Tibial nerve (tissue), 4 donors: ENCODE measurements around the gene RYR1. TPM values are rescaled to one million over a fixed set of nuclear protein-coding genes. Genes with fewer than 3 reads are reported as not detected.

Experiments
- DNase-seq, 2 donors: peaks; one replicate each; pipeline ENCODE4 v3.0.0-alpha.2; 2019; ENCODE audit warnings: low spot score in 2 of 2
- H3K27ac ChIP-seq, 4 donors: fragments of 200-600 bp; sonication (generic) in 3 of 4; one replicate each; pipeline ENCODE4 v1.5.1; 2017 to 2019; ENCODE audit warnings: mild to moderate bottlenecking in 1 of 4
- H3K27me3 ChIP-seq, 2 donors: fragments of 200-600 bp; sonication (generic) in 1 of 2; one replicate each; pipeline versions ENCODE4 v1.5.1 to v1.6.0; 2017 to 2019
- H3K36me3 ChIP-seq, 3 donors: fragments of 200-600 bp; sonication (generic); one replicate each; pipeline ENCODE4 v1.5.1; 2018 to 2019
- H3K4me1 ChIP-seq, 4 donors: fragments of 200-600 bp; sonication (generic) in 3 of 4; one replicate each; pipeline ENCODE4 v1.5.1; 2017 to 2019
- H3K4me3 ChIP-seq, 4 donors: fragments of 200-600 bp; sonication (generic) in 3 of 4; one replicate each; pipeline ENCODE4 v1.5.1; 2017 to 2019; ENCODE audit warnings: mild to moderate bottlenecking in 1 of 4, moderate library complexity in 1 of 4
- H3K9me3 ChIP-seq, 4 donors: fragments of 200-600 bp; sonication (generic) in 3 of 4; one replicate each; pipeline ENCODE4 v1.5.1; 2017 to 2019
- CTCF ChIP-seq, 5 experiments: fragments of 200-600 bp in 3 of 5; fragments of 450-650 bp in 2 of 5; sonication (generic) in 3 of 5; IDR thresholded peaks; one replicate each; pipeline ENCODE4 v1.5.1; 2016 to 2019; ENCODE audit warnings: antibody characterized with exemption in 5 of 5, mild to moderate bottlenecking in 3 of 5, moderate library complexity in 2 of 5
- EP300 ChIP-seq, 2 donors: sonication (generic); formaldehyde crosslinking; IDR thresholded peaks; one replicate each; pipeline ENCODE4 v1.6.1; 2017; ENCODE audit warnings: antibody characterized with exemption in 2 of 2, mild to moderate bottlenecking in 1 of 2
- POLR2A ChIP-seq, 2 donors: fragments of 450-650 bp; IDR thresholded peaks; one replicate each; pipeline ENCODE4 v1.6.1; 2017; ENCODE audit warnings: antibody characterized with exemption in 2 of 2, mild to moderate bottlenecking in 2 of 2, moderate library complexity in 2 of 2
- WGBS, 2 donors: methylation state at CpG; one replicate each; pipeline ENCODE4 v1.1.5; 2018; 5-methylcytosine and 5-hydroxymethylcytosine counted together
- total RNA-seq, 4 donors: library from RNA; depleted of rRNA; stranded (reverse); fragments of >200 nt; gene quantifications; one replicate each; pipeline ENCODE4 v1.1.0, GENCODE V29; 2016

Gene RYR1
- total RNA-seq, 4 donors from 2014 or later: 5.7 to 18.1 (median 12.0) TPM

DNA sequence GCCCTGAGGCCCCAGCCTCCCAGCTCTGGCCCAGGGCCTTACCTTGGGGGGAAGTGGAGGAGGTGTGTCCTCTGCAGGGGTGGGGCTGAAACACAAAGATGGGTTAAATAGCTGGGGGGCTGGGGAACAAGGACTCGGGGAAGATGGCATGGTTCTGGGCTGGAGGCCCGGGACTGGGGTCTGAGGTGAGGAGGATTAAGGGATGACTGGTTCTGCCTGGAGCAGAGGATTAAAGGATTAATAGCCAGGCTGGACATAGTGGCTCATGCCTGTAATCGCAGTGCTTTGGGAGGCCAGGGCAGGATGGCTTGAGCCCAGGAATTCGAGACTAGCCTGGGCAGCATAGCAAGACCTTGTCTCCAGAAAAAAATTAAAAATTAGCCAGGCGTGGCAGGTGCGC is 172.6 kb downstream of the RYR1 start:
- no peak for DNase-seq
- Histone ChIP-seq H3K36me3 (no peaks in the 10 kb centered on the region), H3K9me3 (no peaks in the 10 kb centered on the region), H3K27ac (no peak overlapping the region), H3K4me3 (no peak overlapping the region), H3K27me3 (no peaks in the 10 kb centered on the region), H3K4me1 (no peaks in the 10 kb centered on the region)
- TF ChIP-seq EP300 (IDR thresholded peaks at IDR 0.05): no peak
- TF ChIP-seq POLR2A (IDR thresholded peaks at IDR 0.05): no peak
- no peak for TF ChIP-seq CTCF (IDR thresholded peaks at IDR 0.05)
- WGBS, 2 donors: 73 to 78% methylated on average over 6 of the region's 6 CpGs

GRCh38 chr19:38614289-38614688 is 180.8 kb downstream of the RYR1 start:
- H3K4me1 ChIP-seq: peaks cover 0 to 10% (median under 1%) of the 10 kb centered on the region in 4 donors
- H3K4me3 ChIP-seq: no peak overlapping the region
- no peaks in the 10 kb centered on the region for H3K9me3 ChIP-seq
- H3K27me3 ChIP-seq: no peaks in the 10 kb centered on the region
- no peaks in the 10 kb centered on the region for H3K36me3 ChIP-seq
- DNase-seq: no peak
- no peak overlapping the region for H3K27ac ChIP-seq
- WGBS, 2 donors: 76 to 84% methylated on average over 3 of the region's 3 CpGs
- TF ChIP-seq EP300 (IDR thresholded peaks at IDR 0.05): no peak
- TF ChIP-seq POLR2A (IDR thresholded peaks at IDR 0.05): no peak
- no peak for TF ChIP-seq CTCF (IDR thresholded peaks at IDR 0.05)

- Histone ChIP-seq H3K4me3 (no peak overlapping the region), H3K27me3 (no peaks in the 10 kb centered on the region), H3K4me1 (peaks cover 0 to 17% (median 8%) of the 10 kb centered on the region in 4 donors), H3K9me3 (no peaks in the 10 kb centered on the region), H3K27ac (no peak overlapping the region), H3K36me3 (no peaks in the 10 kb centered on the region)
- TF ChIP-seq EP300 (IDR thresholded peaks at IDR 0.05) (no peak), CTCF (IDR thresholded peaks at IDR 0.05) (no peak), POLR2A (IDR thresholded peaks at IDR 0.05) (no peak)
- no peak for DNase-seq
- 69 to 71% methylated on average over 7 of the region's 7 CpGs for WGBS, 2 donors
Observed at GRCh38 chr19:38615007-38615581, 181.6 kb downstream of the RYR1 start.

GRCh38 chr19:38616265-38616664 is 182.8 kb downstream of the RYR1 start:
- no peaks in the 10 kb centered on the region for H3K9me3 ChIP-seq
- DNase-seq: no peak
- H3K4me1 ChIP-seq: peaks cover 0 to 23% (median 10%) of the 10 kb centered on the region in 4 donors
- TF ChIP-seq POLR2A (IDR thresholded peaks at IDR 0.05): no peak
- peaks cover 0 to 11% (median 1%) of the 10 kb centered on the region in 3 donors for H3K36me3 ChIP-seq
- WGBS, 2 donors: 83 to 87% methylated on average over 6 of the region's 6 CpGs
- no peak overlapping the region for H3K4me3 ChIP-seq
- no peaks in the 10 kb centered on the region for H3K27me3 ChIP-seq
- H3K27ac ChIP-seq: no peak overlapping the region

- peak overlapping the region in 2 of 4 donors; percentile 59 to 78 for H3K4me3 ChIP-seq
- WGBS, 2 donors: 69 to 80% methylated on average over 9 of the region's 9 CpGs
- no peak for DNase-seq
- H3K27me3 ChIP-seq: no peaks in the 10 kb centered on the region
- H3K9me3 ChIP-seq: no peaks in the 10 kb centered on the region
- H3K27ac ChIP-seq: peak overlapping the region in 2 of 4 donors; percentile 62 to 92
- peaks cover 0 to 22% (median 5%) of the 10 kb centered on the region in 3 donors for H3K36me3 ChIP-seq
- TF ChIP-seq CTCF (IDR thresholded peaks at IDR 0.05) (no peak), POLR2A (IDR thresholded peaks at IDR 0.05) (no peak), EP300 (IDR thresholded peaks at IDR 0.05) (no peak)
- H3K4me1 ChIP-seq: peaks cover 0 to 23% (median 10%) of the 10 kb centered on the region in 4 donors
Observed at GRCh38 chr19:38617283-38617763, 183.8 kb downstream of the RYR1 start.
